GM10266 (cell line): ENCODE measurements around the gene PHEX.

Experiments used
- DNase-seq: peaks from one replicate; pipeline ENCODE4 v3.0.0; 2012; ENCODE audit errors: extremely low spot score
- TF ChIP-seq, protein P1 (sequence below): IDR thresholded peaks from 2 replicates; pipeline ENCODE4 v1.5.1; 2012; ENCODE audit warnings: mild to moderate bottlenecking, low read depth; ENCODE audit not compliant: control insufficient read depth, insufficient read depth; ENCODE audit errors: missing control alignments

PHEX gene

DNA sequence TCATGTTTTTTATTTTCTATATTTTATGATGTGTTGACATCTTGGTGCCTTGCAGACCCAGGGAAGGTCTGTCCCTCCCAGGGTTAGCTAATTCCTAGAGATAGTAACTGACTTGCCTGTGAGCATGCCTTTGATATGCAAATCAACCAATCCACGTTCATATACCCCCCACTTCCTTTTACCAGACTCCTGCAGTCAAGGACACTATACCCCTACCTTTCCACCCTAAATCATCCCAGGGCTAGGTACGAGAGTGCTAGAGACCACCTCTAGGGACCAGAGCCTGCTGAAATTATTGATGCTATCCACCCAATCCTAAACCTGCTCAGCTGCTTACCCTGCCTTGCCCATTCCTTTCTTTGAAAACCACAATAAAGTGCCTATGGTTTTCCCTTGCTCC is 7.5 kb upstream of the PHEX start:
- DNase-seq = no peak
- TF ChIP-seq, protein P1, sequence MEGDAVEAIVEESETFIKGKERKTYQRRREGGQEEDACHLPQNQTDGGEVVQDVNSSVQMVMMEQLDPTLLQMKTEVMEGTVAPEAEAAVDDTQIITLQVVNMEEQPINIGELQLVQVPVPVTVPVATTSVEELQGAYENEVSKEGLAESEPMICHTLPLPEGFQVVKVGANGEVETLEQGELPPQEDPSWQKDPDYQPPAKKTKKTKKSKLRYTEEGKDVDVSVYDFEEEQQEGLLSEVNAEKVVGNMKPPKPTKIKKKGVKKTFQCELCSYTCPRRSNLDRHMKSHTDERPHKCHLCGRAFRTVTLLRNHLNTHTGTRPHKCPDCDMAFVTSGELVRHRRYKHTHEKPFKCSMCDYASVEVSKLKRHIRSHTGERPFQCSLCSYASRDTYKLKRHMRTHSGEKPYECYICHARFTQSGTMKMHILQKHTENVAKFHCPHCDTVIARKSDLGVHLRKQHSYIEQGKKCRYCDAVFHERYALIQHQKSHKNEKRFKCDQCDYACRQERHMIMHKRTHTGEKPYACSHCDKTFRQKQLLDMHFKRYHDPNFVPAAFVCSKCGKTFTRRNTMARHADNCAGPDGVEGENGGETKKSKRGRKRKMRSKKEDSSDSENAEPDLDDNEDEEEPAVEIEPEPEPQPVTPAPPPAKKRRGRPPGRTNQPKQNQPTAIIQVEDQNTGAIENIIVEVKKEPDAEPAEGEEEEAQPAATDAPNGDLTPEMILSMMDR = no peak

DNA sequence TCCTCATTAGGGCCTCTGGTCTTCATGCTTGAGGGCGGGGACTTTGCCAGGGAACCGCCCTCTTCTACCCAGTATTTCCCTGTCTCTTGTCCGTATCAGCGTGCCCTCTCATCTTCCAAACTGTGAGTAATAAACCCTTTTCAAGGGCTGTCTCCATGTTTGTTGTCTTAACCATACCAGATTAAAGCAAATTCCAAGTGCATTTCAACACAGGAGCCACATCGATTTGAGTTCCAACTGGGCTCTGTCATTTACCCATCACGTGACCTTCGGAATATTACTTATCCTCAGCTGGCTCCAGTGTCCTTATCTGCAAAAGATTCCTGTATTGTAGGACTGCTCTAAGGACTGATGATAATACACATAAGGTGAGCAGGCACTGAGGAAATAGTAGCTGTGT is 6.4 kb upstream of the PHEX start:
- no peak for DNase-seq

DNA sequence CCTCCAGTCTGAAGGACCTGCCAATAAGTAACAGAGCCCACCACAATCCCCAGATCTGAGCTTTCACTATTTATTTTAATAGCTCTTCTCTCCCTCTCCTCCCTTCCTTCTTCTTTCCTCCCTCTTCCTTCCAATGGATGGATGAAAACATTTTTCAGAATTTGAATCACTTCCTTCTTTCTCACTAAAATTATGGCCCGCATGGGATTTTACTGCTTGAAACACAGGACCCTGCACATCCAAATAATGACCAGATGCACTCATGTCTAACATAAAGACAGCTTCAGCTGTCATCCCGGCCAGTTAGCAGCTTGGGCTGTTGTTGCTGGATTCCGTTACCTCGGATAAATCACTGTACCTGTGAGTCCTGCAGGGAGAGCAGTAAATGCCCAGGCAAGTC is 5.4 kb upstream of the PHEX start:
- TF ChIP-seq, protein P1 = no peak

More for the DNA sequence above, 6.4 kb upstream of the PHEX start:
- TF ChIP-seq, protein P1 = no peak

DNA sequence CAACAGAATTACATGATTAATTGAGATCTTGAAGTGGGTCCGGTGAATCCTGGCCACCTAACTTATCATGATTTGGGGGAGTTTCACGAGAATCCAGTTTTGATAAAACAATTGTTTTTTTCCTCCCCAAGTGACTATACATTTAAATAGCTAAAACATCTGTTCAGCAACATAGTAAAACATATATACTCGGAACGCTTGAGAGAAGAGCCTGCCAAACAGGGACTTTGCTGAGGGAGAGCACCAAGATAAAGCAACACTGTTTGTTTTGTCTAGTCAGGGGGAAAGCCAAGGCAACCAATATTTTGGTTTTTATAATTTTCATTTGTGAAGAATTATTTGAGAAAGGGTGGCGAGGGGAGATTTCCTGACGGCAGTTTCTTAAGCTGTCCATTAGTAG is 381 bp downstream of the PHEX start:
- TF ChIP-seq, protein P1 = no peak
- no peak for DNase-seq

More for the DNA sequence above, 5.4 kb upstream of the PHEX start:
- no peak for DNase-seq

DNA sequence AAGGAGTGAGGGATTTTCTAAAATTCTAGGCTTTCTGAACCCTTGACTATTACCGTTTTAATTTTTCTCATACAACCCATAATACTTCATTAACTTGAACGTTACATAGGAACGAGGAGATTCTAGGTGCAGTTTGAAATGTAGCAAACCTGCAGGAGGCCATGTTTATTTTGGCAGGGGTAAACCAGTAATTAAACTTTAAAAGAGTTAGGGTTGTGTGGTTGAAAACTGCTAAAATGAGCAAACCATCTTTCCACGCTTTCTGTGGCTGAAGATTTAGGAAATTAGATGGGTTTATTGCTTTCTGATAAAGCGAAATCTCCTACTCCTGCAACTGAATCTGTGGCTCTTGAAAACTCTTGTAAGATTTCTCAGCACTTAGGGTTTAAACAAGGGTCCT is 1.7 kb downstream of the PHEX start:
- TF ChIP-seq, protein P1 = no peak
- no peak for DNase-seq

DNA sequence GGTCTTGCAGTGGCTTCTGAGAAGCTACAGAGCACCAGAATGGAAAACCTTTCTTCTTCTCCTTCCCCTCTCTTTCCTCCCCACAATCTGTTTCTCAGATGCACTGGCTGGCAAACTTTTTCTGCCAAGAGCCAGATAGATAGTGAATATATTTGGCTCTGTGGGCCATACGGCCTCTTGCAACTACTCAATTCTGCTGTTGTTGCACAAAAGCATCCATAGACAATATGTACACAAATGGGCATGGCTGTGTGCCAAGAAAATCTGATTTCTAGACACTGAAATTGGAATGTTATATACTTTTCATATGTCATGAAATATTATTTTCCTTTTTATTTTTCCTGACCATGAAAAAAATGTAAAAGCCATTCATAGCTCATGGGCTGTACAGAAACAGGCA is 3.1 kb downstream of the PHEX start:
- TF ChIP-seq, protein P1 = no peak
- DNase-seq = no peak

DNA sequence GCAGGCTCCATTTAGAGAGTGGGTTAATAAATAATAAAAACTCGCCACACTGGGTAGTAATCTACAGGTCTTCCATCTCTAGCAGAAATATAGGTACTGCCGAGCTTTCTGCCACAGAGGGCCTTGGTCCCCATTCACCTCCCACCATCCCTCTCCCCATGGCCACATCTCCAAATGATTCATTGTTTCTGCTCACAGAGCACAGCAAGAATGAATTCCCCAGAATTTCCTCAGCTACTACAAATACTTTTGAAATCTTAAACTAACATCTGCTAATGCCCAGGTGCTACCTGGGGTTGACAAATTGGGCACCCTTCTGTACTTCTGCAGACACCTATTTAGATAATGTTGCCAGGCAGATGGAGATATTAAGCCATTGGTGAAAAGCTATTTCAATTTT is 5.1 kb downstream of the PHEX start:
- TF ChIP-seq, protein P1 = no peak
- DNase-seq = no peak
